Neural cell (in vitro differentiated cells): ENCODE measurements around the gene COL15A1. TPM values are rescaled to one million over a fixed set of nuclear protein-coding genes. Genes with fewer than 3 reads are reported as not detected.

ENCODE experiments used
- H2AFZ ChIP-seq: fragments of 200-600, 300-800 bp; sonication (generic), shearing (Covaris generic); 2 replicates; pipeline ENCODE4 v1.6.0; 2014; ENCODE audit warnings: low read depth, mild to moderate bottlenecking, antibody characterized with exemption, low read length, moderate library complexity
- H3F3A ChIP-seq: fragments of 200-600 bp; shearing (Covaris generic); 2 replicates; pipeline ENCODE4 v1.6.1; 2016; ENCODE audit warnings: mild to moderate bottlenecking, moderate library complexity, mixed read lengths, antibody characterized with exemption, low read length; ENCODE audit not compliant: insufficient read depth, poor library complexity, severe bottlenecking
- H3K27ac ChIP-seq: fragments of 200-600, 300-800 bp; sonication (generic), shearing (Covaris generic); 2 replicates; pipeline ENCODE4 v1.5.1; 2014; ENCODE audit warnings: mild to moderate bottlenecking, low read length, moderate library complexity
- H3K27me3 ChIP-seq: fragments of 300-800, 200-600 bp; sonication (generic), shearing (Covaris generic); 2 replicates; pipeline ENCODE4 v1.6.0; 2014; ENCODE audit warnings: mild to moderate bottlenecking, low read depth, low read length, moderate library complexity; ENCODE audit not compliant: insufficient read depth
- H3K36me3 ChIP-seq: fragments of 300-800, 200-600 bp; sonication (generic), shearing (Covaris generic); 2 replicates; pipeline ENCODE4 v1.5.1; 2014; ENCODE audit warnings: mild to moderate bottlenecking, antibody characterized with exemption, low read length, moderate library complexity; ENCODE audit not compliant: insufficient read depth
- H3K4me2 ChIP-seq: fragments of 300-800, 200-600 bp; sonication (generic), shearing (Covaris generic); 2 replicates; pipeline ENCODE4 v1.6.0; 2014; ENCODE audit warnings: mild to moderate bottlenecking, low read length
- H3K4me3 ChIP-seq: fragments of 300-800, 200-600 bp; sonication (generic), shearing (Covaris generic); 2 replicates; pipeline ENCODE4 v1.5.1; 2014; ENCODE audit warnings: mild to moderate bottlenecking, low read length, moderate library complexity
- H3K79me2 ChIP-seq: fragments of 200-600 bp; shearing (Covaris generic); replicated peaks from 2 replicates; pipeline ENCODE4 v1.6.0; 2014; ENCODE audit warnings: mild to moderate bottlenecking, low read length, moderate library complexity; ENCODE audit not compliant: insufficient read depth
- H3K9ac ChIP-seq: fragments of 300-800, 200-600 bp; sonication (generic), shearing (Covaris generic); 2 replicates; pipeline ENCODE4 v1.6.1; 2016; ENCODE audit warnings: mild to moderate bottlenecking, low read length, mixed read lengths
- H3K9me2 ChIP-seq: fragments of 200-600 bp; shearing (Covaris generic); 2 replicates; pipeline ENCODE4 v1.6.1; 2016; ENCODE audit warnings: mild to moderate bottlenecking, low read length, mixed read lengths; ENCODE audit not compliant: insufficient read depth
- H3K9me3 ChIP-seq: fragments of 200-600, 300-800 bp; sonication (generic), shearing (Covaris generic); 2 replicates; pipeline ENCODE4 v1.6.1; 2016; ENCODE audit warnings: mild to moderate bottlenecking, mixed run types, low read length, moderate library complexity, mixed read lengths
- H4K20me1 ChIP-seq: fragments of 200-600 bp; shearing (Covaris generic); 2 replicates; pipeline ENCODE4 v1.6.1; 2016; ENCODE audit warnings: mild to moderate bottlenecking, mixed run types; ENCODE audit not compliant: insufficient read depth
- CTCF ChIP-seq: fragments of 450-650 bp; IDR thresholded peaks from 2 replicates; pipeline ENCODE4 v1.5.1; 2014; ENCODE audit warnings: antibody characterized with exemption, mild to moderate bottlenecking, moderate library complexity; ENCODE audit not compliant: poor library complexity, severe bottlenecking
- EP300 ChIP-seq: fragments of 450-650 bp; conservative IDR thresholded peaks from 2 replicates; pipeline ENCODE4 v1.6.1; 2014; ENCODE audit warnings: antibody characterized with exemption, mild to moderate bottlenecking, moderate library complexity; ENCODE audit not compliant: poor library complexity, severe bottlenecking
- EZH2 ChIP-seq: fragments of 200-600, 300-800 bp; shearing (Covaris generic), sonication (generic); IDR thresholded peaks from 2 replicates; pipeline ENCODE4 v1.6.1; 2014; ENCODE audit warnings: antibody characterized with exemption, low read length, borderline replicate concordance, mild to moderate bottlenecking; ENCODE audit not compliant: insufficient read depth, poor library complexity, severe bottlenecking
- MXI1 ChIP-seq: fragments of 450-650 bp; conservative IDR thresholded peaks from 2 replicates; pipeline ENCODE4 v1.6.1; 2014; ENCODE audit warnings: antibody characterized with exemption, mild to moderate bottlenecking; ENCODE audit not compliant: poor library complexity, severe bottlenecking
- POLR2AphosphoS5 ChIP-seq: IDR thresholded peaks from 2 replicates; pipeline ENCODE4 v1.6.1; 2012
- RAD21 ChIP-seq: fragments of 450-650 bp; conservative IDR thresholded peaks from 2 replicates; pipeline ENCODE4 v1.6.1; 2014; ENCODE audit warnings: antibody characterized with exemption, mild to moderate bottlenecking, moderate library complexity
- REST ChIP-seq: IDR thresholded peaks from 2 replicates; pipeline ENCODE4 v1.6.1; 2012; ENCODE audit warnings: borderline replicate concordance
- SMC3 ChIP-seq: fragments of 450-650 bp; conservative IDR thresholded peaks from 2 replicates; pipeline ENCODE4 v1.6.1; 2014; ENCODE audit warnings: antibody characterized with exemption, mild to moderate bottlenecking, moderate library complexity; ENCODE audit not compliant: poor library complexity
- TAF1 ChIP-seq: IDR thresholded peaks from 2 replicates; pipeline ENCODE4 v1.6.1; 2012; ENCODE audit warnings: low read depth
- polyA plus RNA-seq: library from polyadenylated mRNA; depleted of rRNA; stranded (reverse); fragments of >200 nt; gene quantifications from 2 replicates; pipeline ENCODE4 v1.2.3, GENCODE V29; 2014

COL15A1 gene
- polyA plus RNA-seq, 1 donor from 2014 or later: 2.8 TPM

GRCh38 chr9:99092643-99093491 lies 149.2 kb downstream of the COL15A1 start:
- no peaks in the 10 kb centered on the region for H3K9me2 ChIP-seq
- no peaks in the 10 kb centered on the region for H3K79me2 ChIP-seq
- no peak overlapping the region for H3K27ac ChIP-seq
- H3K9me3 ChIP-seq: no peaks in the 10 kb centered on the region
- no peak overlapping the region for H3K4me2 ChIP-seq
- H3K27me3 ChIP-seq: no peaks in the 10 kb centered on the region
- H3K36me3 ChIP-seq: no peaks in the 10 kb centered on the region
- no peaks in the 10 kb centered on the region for H4K20me1 ChIP-seq
- H3K9ac ChIP-seq: no peak overlapping the region
- no peak overlapping the region for H3K4me3 ChIP-seq
- H3F3A ChIP-seq: no peaks in the 10 kb centered on the region
- no peak overlapping the region for H2AFZ ChIP-seq
- TF ChIP-seq CTCF (no peak), MXI1 (no peak), EP300 (no peak), SMC3 (no peak), TAF1 (no peak), EZH2 (no peak), RAD21 (no peak), REST (no peak), POLR2AphosphoS5 (no peak)

- H3K4me3 ChIP-seq: no peak overlapping the region
- no peaks in the 10 kb centered on the region for H4K20me1 ChIP-seq
- H3K9ac ChIP-seq: no peak overlapping the region
- TF ChIP-seq MXI1 (no peak), EP300 (no peak), RAD21 (no peak), EZH2 (no peak), TAF1 (no peak), CTCF (no peak), POLR2AphosphoS5 (no peak), SMC3 (no peak), REST (no peak)
- H3K79me2 ChIP-seq: no peaks in the 10 kb centered on the region
- no peak overlapping the region for H3K27ac ChIP-seq
- H3K4me2 ChIP-seq: no peak overlapping the region
- no peak overlapping the region for H2AFZ ChIP-seq
- H3K9me3 ChIP-seq: no peaks in the 10 kb centered on the region
- no peaks in the 10 kb centered on the region for H3K36me3 ChIP-seq
- H3K27me3 ChIP-seq: no peaks in the 10 kb centered on the region
- no peaks in the 10 kb centered on the region for H3F3A ChIP-seq
- no peaks in the 10 kb centered on the region for H3K9me2 ChIP-seq
Measured at GRCh38 chr9:99093492-99093791, 149.7 kb downstream of the COL15A1 start.
